SJCRH30 (cell line): ENCODE measurements around the gene LSM2. TPM values are rescaled to one million over a fixed set of nuclear protein-coding genes. Genes with fewer than 3 reads are reported as not detected.
A peak's percentile ranks its signal among the peaks of the same experiment; 100 is the strongest.
"Not testable (repeated sequence)": the region's sequence is repeated elsewhere in the genome, so short reads cannot be mapped to it uniquely, and the experiment has no call there.

Source experiments
- DNase-seq, 2 experiments: peaks; one replicate each; pipeline ENCODE4 v3.0.0-alpha.2; 2015 to 2020
- H3K27ac ChIP-seq: fragments of 250-450 bp; sonication (Bioruptor Pico); 2 replicates; pipeline ENCODE4 v1.5.1; 2020; ENCODE audit warnings: mild to moderate bottlenecking, moderate library complexity
- H3K27me3 ChIP-seq: fragments of 250-450 bp; sonication (Bioruptor Pico); 2 replicates; pipeline ENCODE4 v1.5.1; 2020; ENCODE audit warnings: mild to moderate bottlenecking, moderate library complexity
- H3K36me3 ChIP-seq: fragments of 250-450 bp; sonication (Bioruptor Pico); 2 replicates; pipeline ENCODE4 v1.5.1; 2020; ENCODE audit warnings: mild to moderate bottlenecking, moderate library complexity
- H3K4me1 ChIP-seq: fragments of 250-450 bp; sonication (Bioruptor Pico); 2 replicates; pipeline ENCODE4 v1.5.1; 2020; ENCODE audit warnings: mild to moderate bottlenecking, moderate library complexity
- H3K4me3 ChIP-seq: fragments of 250-450 bp; sonication (Bioruptor Pico); 2 replicates; pipeline ENCODE4 v1.5.1; 2020; ENCODE audit warnings: mild to moderate bottlenecking, moderate library complexity
- H3K9me3 ChIP-seq: fragments of 250-450 bp; sonication (Bioruptor Pico); replicated peaks from 2 replicates; pipeline ENCODE4 v1.5.1; 2020; ENCODE audit warnings: mild to moderate bottlenecking, moderate library complexity
- total RNA-seq: library from RNA; depleted of rRNA; stranded (reverse); fragments of >200 nt; shearing (Covaris generic); gene quantifications from 2 replicates; pipeline ENCODE4 v1.2.3, GENCODE V29; 2014; rRNA removed

Gene LSM2
- 90.1 and 106 TPM in 2 replicates for total RNA-seq

DNA sequence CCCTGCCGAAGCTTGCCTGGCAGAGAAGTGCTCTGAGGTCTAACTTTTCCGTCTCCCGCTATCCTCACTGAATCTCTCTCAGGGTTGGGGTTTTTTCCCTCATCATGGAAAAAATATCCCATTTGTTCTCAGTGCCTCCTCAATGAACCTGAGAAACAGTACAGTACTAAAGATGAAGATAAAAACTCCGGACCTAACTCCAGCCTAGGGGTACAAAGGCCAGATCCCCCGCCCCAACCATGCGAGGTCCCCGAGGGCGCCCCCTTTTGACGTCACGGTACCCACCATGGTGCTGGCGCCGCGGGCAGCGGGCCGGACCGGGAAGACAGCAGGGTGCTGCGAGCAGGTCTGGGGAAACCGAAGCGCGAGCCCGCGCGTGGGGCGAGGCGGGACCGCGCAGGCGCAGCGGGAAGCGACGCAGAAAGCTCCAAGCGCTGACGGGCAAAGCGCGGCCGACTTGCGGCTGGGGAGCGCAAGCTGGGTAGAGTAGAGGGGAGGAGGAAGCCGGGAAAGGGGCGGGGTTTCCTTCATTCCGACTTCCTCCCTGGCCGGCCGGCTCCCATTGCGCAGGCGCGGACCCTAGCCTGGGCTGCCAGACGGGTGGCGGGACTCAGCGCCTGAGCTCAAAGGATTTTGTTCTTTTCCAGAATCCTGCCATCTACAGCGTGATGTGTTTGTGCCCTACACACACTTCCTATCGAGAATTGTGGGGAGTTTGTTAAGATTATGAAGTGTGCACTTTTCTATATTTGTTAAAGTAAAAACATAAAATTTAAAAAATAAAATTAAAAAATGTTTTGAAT lies at the start of gene LSM2:
Gene LSM2, minus strand, starts transcription at position 497 of the 803 bp plus-strand sequence. Its CDS starts 209 bp downstream, at position 288.
- H3K4me1 ChIP-seq: no peaks in the 10 kb centered on the region
- DNase-seq: peak; percentile 97 to 98
- peaks cover 4% of the 10 kb centered on the region; the same call in 1 of the 2 replicates for H3K36me3 ChIP-seq
- H3K27ac ChIP-seq: peak within 1 kb of the TSS; percentile 61
- no peaks in the 10 kb centered on the region for H3K9me3 ChIP-seq
- H3K27me3 ChIP-seq: no peaks in the 10 kb centered on the region
- H3K4me3 ChIP-seq: peak within 1 kb of the TSS; percentile 74

DNA sequence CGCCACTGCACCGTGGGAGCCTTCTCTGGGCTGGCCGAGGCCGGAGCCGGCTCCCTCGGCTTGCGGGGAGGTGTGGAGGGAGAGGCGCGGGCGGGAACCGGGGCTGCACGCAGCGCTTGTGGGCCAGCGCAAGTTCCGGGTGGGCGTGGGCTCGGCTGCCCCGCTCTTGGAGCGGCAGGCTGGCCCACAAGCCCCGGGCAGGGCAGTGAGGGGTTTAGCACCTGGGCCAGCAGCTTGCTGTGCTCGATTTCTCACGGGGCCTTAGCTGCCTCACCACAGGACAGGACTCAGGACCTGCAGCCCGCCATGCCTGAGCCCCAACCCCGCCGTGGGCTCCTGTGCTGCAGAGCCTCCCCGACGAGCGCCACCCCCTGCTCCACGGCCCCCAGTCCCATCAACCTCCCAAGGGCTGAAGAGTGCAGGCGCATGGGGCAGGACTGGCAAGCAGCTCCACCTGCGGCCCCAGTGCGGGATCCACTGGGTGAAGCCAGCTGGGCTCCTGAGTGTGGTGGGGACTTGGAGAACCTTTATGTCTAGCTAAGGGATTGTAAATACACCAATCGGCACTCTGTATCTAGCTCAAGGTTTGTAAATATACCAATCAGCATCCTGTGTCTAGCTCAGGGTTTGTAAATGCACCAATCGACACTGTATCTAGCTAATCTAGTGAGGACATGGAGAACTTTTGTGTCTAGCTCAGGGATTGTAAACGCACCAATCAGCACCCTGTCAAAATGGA lies 45.4 kb upstream of the LSM2 start:
- not testable (repeated sequence) for DNase-seq, H3K36me3 ChIP-seq, H3K27ac ChIP-seq, H3K9me3 ChIP-seq, H3K4me1 ChIP-seq, H3K4me3 ChIP-seq, H3K27me3 ChIP-seq

DNA sequence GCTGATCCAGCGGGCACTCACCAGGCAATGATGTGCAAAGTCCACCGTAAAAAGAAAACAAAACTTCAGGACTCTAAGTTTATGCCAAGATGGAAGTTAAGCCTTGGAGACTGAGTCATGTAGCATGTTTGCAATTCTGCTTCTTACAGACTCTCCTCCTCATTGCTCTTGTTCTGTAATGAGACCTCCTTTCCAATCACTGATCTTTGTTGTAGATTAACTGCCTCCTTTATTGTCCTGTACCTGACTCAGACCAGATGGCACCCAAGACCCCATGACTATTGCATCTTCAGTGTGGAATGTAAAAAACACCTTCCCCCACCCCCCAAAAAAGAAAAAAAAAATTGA lies 44.7 kb upstream of the LSM2 start:
- Histone ChIP-seq H3K36me3 (no peaks in the 10 kb centered on the region), H3K4me3 (no peak overlapping the region), H3K27me3 (no peaks in the 10 kb centered on the region), H3K27ac (no peak overlapping the region), H3K4me1 (no peaks in the 10 kb centered on the region), H3K9me3 (no peaks in the 10 kb centered on the region)
- no peak for DNase-seq

DNA sequence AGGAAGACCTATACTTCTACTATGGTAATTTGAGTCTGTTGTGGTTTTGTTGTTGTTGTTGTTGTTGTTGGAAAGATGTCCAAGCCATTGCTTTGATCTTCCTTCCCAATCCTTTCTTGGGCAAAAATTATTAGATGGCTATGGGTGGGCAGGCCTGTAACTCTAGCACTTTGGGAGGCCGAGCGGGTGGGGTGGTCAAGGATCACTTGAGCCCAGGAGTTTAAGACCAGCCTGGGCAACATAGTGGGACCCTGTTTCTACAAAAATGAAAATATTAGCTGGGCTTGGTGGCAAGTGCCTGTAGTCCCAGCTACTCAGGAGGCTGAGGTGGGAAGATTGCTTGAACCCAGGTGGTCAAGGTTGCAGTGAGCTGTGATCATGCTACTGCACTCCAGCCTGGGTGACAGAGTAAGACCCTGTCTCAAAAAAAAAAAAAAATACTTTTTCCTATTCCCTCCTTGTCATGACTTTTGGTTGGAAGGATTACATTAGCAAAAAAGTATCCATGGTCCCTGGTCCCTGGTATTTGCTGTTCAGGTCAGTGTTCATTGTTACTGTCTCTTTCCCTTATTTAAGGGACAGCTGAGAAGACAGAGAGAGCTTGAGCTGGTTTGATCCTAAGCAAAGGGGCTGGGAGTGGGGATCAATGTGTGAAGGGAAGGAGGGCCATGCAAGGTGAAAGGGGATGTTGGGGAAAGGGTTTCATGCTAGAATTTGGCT lies 44.2 kb upstream of the LSM2 start:
- H3K27ac ChIP-seq: no peak overlapping the region
- no peaks in the 10 kb centered on the region for H3K9me3 ChIP-seq
- no peaks in the 10 kb centered on the region for H3K4me1 ChIP-seq
- DNase-seq: no peak
- H3K27me3 ChIP-seq: no peaks in the 10 kb centered on the region
- H3K36me3 ChIP-seq: no peaks in the 10 kb centered on the region
- H3K4me3 ChIP-seq: no peak overlapping the region

DNA sequence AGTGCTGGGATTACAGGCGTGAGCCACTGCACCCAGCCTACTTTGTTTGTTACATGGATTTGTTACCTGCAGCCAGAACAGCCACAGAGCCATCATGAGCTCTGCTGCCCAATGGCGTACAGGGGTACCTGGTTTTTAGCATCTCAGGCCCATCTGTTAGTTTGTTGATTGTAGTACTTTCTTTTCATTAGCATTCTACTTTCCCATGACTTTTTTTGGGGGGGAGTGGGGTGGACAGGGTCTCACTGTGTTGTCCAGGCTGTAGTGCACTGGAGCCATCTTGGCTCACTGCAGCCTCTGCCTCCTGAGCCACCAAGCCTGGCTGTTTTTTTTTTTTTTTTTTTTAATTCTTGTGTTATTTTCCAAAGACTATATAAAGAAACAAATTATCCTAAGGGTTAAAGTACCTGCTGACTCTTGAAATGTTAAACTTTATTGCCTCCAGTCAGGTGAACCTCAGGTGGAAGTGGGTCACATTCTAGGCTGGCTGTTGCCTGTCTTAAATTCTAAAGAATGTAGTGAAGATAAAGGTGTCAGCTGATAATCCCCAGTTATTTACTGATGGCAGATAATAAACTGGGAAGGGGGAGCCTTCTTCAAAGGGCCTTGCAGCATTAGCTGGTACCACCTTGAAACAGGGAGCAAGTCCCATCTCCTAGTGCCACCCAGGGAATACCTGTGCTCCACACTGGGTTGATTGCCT lies 40.7 kb upstream of the LSM2 start:
- Histone ChIP-seq H3K27ac (no peak overlapping the region), H3K27me3 (no peaks in the 10 kb centered on the region), H3K36me3 (no peaks in the 10 kb centered on the region), H3K4me1 (no peaks in the 10 kb centered on the region), H3K9me3 (no peaks in the 10 kb centered on the region), H3K4me3 (no peak overlapping the region)
- DNase-seq: no peak

DNA sequence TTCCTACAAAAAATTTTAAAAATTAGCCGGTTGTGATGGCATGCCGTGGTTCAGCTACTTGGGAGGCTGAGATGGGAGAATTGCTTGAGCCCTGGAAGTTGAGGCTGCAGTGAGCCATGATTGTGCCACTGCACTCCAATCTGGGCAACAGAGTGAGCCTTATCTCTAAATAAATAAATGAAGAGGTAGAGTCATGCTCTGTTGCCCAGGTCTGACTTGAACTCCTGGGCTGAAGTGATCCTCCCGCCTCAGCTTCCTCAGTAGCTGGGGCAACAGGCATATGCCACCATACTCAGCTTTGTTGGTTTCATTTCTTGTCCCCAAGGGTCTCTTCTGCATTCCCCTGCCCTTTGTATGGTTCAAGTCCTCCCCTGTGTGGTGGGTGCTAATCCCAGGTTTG lies 37.7 kb upstream of the LSM2 start:
- Histone ChIP-seq H3K27ac (no peak overlapping the region), H3K36me3 (peaks cover 14% of the 10 kb centered on the region), H3K9me3 (no peaks in the 10 kb centered on the region), H3K4me1 (no peaks in the 10 kb centered on the region), H3K27me3 (no peaks in the 10 kb centered on the region), H3K4me3 (no peak overlapping the region)
- DNase-seq: no peak

DNA sequence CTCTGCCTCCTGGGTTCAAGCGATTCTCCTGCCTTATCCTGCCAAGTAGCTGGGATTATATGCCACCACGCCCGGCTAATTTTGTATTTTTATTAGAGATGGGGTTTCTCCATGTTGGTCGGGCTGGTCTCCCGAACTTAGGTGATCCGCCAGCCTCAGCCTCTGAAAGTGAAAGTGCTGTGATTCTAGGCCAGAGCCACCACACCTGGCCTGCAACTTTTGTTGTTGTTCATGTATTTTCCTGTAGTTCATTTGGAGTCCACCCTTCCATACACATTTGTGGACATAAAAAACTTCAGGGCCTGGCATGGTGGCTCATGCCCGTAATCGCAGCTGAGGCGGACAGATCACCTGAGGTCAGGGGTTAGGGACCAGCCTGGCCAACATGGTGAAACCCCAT lies 35.3 kb upstream of the LSM2 start:
- Histone ChIP-seq H3K4me3 (no peak overlapping the region), H3K9me3 (no peaks in the 10 kb centered on the region), H3K27ac (no peak overlapping the region), H3K36me3 (peaks cover 39% of the 10 kb centered on the region), H3K4me1 (peaks cover 5% of the 10 kb centered on the region), H3K27me3 (no peaks in the 10 kb centered on the region)
- no peak for DNase-seq

DNA sequence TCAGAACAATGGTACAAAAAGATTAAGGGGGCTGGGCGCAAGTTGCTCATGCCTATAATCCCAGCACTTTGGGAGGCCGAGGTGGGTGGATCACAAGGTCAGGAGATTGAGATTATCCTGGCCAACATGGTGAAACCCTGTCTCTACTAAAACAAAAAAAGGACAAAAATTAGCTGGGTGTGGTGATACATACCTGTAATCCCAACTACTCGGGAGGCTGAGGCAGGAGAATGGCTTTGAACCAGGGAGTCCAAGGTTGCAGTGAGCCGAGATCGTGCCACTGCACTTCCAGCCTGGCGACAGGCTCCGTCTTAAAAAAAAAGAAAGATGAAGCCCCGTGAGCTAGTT lies 33.0 kb upstream of the LSM2 start:
- H3K4me3 ChIP-seq, H3K27ac ChIP-seq, H3K4me1 ChIP-seq, DNase-seq, H3K9me3 ChIP-seq, H3K27me3 ChIP-seq: not testable (repeated sequence)
- peaks cover 51% of the 10 kb centered on the region for H3K36me3 ChIP-seq

DNA sequence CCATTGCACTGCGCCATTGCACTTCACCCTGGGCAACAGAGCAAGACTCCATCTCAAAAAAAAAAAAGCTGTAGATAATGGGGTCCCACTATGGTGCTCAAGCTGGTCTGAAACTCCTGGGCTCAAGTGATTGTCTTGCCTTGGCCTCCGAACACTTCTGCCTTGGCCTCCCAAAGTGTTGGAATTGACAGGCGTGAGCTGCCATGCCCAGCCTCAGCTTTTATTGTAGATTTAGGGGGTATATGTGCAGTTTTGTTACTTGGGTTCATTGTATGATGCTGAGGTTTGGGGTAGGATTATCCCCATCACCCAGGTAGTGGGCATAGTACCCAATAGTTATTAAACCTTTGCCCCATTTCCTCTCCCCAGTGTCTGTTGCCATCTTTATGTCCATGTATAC lies 32.2 kb upstream of the LSM2 start:
- H3K36me3 ChIP-seq: peaks cover 51% of the 10 kb centered on the region

DNA sequence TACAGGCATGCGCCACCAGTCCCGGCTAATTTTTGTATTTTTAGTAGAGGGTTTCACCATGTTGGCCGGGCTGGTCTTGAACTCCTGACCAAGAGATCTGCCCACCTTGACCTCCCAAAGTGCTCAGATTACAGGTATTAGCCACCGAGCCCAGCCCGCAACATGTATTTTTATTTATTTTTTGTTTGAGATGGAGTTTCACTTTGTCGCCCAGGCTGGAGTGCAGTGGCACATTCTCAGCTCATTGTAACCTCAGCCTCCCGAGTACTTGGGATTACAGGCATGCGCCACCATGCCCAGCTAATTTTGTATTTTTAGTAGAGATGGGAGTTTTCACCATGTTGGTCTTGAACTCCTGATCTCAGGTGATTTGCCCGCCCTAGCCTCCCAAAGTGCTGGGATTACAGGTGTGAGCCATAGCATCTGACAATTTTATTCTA lies 31.4 kb upstream of the LSM2 start:
- H3K27me3 ChIP-seq, H3K4me3 ChIP-seq, H3K27ac ChIP-seq, H3K9me3 ChIP-seq, DNase-seq, H3K4me1 ChIP-seq: not testable (repeated sequence)
- peaks cover 51% of the 10 kb centered on the region for H3K36me3 ChIP-seq

More for the DNA sequence above, 32.2 kb upstream of the LSM2 start:
- H3K27ac ChIP-seq: no peak overlapping the region
- H3K4me3 ChIP-seq: no peak overlapping the region
- no peak for DNase-seq
- no peaks in the 10 kb centered on the region for H3K27me3 ChIP-seq
- H3K4me1 ChIP-seq: peaks cover 9% of the 10 kb centered on the region
- no peaks in the 10 kb centered on the region for H3K9me3 ChIP-seq

DNA sequence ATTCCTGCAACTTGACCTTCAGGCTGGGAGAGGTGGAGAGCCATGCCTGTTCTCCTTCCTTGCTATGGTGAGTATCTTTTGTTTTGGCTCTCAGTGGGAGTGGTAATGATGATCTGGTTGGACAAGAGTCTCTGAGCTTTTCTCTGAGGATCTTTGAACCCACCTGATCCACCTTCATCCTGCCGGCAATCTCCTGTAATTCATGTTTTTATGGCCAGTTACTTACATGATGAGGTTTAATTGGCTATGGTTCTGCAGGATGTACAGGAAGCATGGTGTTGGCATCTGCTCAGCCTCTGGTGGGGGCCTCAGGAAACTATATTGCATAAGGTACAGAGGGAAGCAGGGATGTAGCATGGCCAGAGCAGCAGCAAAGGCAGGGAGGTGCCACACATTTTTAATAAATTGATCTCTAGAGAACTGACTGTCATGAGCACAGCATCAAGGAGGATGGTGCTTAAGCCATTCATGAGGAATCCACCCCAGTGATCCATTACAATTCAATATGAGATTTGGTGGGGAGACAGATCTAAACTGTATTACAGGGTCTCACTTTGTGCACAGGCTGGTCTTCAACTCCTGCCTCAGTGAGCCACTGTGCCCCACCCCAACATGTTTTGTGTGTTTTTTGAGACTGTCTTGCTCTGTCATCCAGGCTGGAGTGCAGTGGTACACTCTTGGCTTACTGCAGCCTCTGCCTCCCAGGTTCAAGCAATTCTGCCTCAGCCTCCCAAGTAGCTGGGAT lies 30.8 kb upstream of the LSM2 start:
- peak overlapping the region; percentile 93 for H3K4me3 ChIP-seq
- DNase-seq: no peak
- H3K27me3 ChIP-seq: no peaks in the 10 kb centered on the region
- H3K9me3 ChIP-seq: no peaks in the 10 kb centered on the region
- peaks cover 9% of the 10 kb centered on the region for H3K4me1 ChIP-seq
- H3K36me3 ChIP-seq: peaks cover 51% of the 10 kb centered on the region
- no peak overlapping the region for H3K27ac ChIP-seq

DNA sequence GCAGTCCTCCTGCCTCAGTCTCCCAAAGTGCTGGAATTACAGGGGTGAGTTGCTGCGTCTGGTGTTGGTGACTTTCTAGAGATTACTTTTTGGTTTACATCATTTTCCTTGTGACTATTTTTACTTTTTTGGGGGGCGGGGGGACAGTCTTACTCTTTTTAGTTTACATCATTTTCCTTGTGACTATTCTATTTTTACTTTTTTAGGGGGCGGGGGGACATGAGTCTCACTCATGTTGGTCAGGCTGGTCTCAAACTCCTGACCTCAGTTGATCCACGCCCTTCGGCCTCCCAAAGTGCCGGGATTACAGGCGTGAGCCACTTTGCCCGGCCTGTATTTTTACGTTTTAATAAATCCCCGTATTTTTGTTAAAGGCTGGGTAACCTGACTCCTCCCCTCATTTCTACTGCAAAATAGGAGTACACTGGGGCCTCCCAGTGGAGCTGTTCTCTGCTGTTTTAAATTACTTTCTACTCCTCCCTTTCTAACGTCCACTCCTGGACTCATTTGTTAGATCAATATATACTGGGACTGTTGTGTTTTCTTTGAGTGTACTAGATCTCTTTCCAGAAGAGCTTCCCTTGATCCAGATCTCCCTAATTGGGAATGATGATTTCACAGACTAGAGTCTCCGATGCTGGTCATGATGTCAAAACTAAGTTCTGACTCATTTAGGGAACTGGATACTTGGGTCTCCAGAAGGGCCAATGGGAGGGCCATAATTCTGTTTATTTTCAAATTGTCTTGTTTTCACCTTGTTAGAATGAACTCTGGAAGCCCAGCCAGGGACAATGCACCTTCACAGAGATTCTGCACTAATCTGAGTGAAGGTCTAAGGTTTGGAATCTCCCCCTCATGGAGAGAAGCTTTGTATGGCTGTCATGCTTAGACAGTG lies 30.0 kb upstream of the LSM2 start:
- DNase-seq: no peak
- Histone ChIP-seq H3K4me1 (peaks cover 9% of the 10 kb centered on the region), H3K36me3 (peaks cover 51% of the 10 kb centered on the region), H3K9me3 (no peaks in the 10 kb centered on the region), H3K27me3 (no peaks in the 10 kb centered on the region), H3K27ac (no peak overlapping the region; the same call in 1 of the 2 replicates), H3K4me3 (peak overlapping the region; percentile 93)

DNA sequence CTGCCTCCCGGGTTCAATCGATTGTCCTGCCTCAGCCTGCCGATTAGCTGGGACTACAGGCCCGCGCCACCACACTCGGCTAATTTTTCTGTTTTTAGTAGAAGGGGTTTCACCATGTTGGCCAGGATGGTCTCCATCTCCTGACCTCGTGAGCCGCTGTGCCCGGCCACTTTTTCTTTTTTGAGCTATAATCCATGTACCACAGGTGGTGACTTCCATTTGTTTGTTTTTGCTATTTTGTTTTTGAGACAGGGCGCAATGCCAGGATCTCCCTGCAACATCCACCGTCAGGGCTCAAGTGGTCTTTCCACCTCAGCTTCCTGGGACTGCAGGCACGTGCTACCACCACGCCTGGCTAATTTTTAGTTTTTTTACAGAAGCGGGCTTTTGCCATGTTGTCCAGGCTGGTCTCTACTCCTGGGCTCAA lies 29.3 kb upstream of the LSM2 start:
- Histone ChIP-seq H3K27ac (peak overlapping the region; percentile 14; the same call in 1 of the 2 replicates), H3K9me3 (no peaks in the 10 kb centered on the region), H3K4me3 (peak overlapping the region; percentile 93), H3K4me1 (peaks cover 9% of the 10 kb centered on the region), H3K27me3 (no peaks in the 10 kb centered on the region), H3K36me3 (peaks cover 51% of the 10 kb centered on the region)
- DNase-seq: no peak
